Measurements from ENCODE around the gene TRAPPC5. TPM values are rescaled to one million over a fixed set of nuclear protein-coding genes. Genes with fewer than 3 reads are reported as not detected.

The TRAPPC5 gene
- total RNA-seq, 1 donor from 2014 or later, result 116 TPM

GRCh38 chr19:7737215-7737614 lies 56.6 kb downstream of the TRAPPC5 start:
- intact Hi-C loops (cut with micrococcal nuclease), result no loop called here

More at GRCh38 chr19:7737215-7737614, 56.6 kb downstream of the TRAPPC5 start:
- H3K36me3 ChIP-seq, result no peaks in the 10 kb centered on the region
- no peaks in the 10 kb centered on the region for H3K4me1 ChIP-seq
- TF ChIP-seq CTCF (IDR thresholded peaks at IDR 0.05; ENCODE audit: borderline replicate concordance), result no peak
- H3K4me3 ChIP-seq, result no peak overlapping the region
- H3K9me3 ChIP-seq (replicated peaks), result no peaks in the 10 kb centered on the region
- no peak for DNase-seq
- H3K27me3 ChIP-seq (ENCODE audit: low read depth), result peaks cover 37% of the 10 kb centered on the region
- no peak overlapping the region for H3K27ac ChIP-seq (replicated peaks)

Other genes with a start within 250 kb of the TRAPPC5 start
- 1.2 TPM for gene PEX11G, start 191.8 kb upstream of the TRAPPC5 start, total RNA-seq
- 88.5 TPM for gene ZNF358, start 164.7 kb upstream of the TRAPPC5 start, total RNA-seq
- 16.8 TPM for gene MCOLN1, start 158.2 kb upstream of the TRAPPC5 start, total RNA-seq
- gene PNPLA6, start 145.1 kb upstream of the TRAPPC5 start, total RNA-seq, result 52.7 TPM
- 0.60 TPM for gene CAMSAP3, start 85.0 kb upstream of the TRAPPC5 start, total RNA-seq
- 24.4 TPM for gene XAB2, start 51.3 kb upstream of the TRAPPC5 start, total RNA-seq
- gene PET100, start 51.0 kb upstream of the TRAPPC5 start, total RNA-seq, result 197 TPM
- 2.7 TPM for gene PCP2, start 47.1 kb upstream of the TRAPPC5 start, total RNA-seq
- gene STXBP2, start 43.7 kb upstream of the TRAPPC5 start, total RNA-seq, result 4.5 TPM
- 0.99 TPM for gene RETN, start 11.8 kb upstream of the TRAPPC5 start, total RNA-seq
- 0.60 TPM for gene MCEMP1, start 3.7 kb upstream of the TRAPPC5 start, total RNA-seq
- 0.30 TPM for gene FCER2, start 21.3 kb downstream of the TRAPPC5 start, total RNA-seq
- gene CLEC4G, start 51.3 kb downstream of the TRAPPC5 start, total RNA-seq, result 0.71 TPM
- 7.0 TPM for gene CD209, start 66.7 kb downstream of the TRAPPC5 start, total RNA-seq
- gene CLEC4M, start 82.4 kb downstream of the TRAPPC5 start, total RNA-seq, result not detected
- gene EVI5L, start 149.4 kb downstream of the TRAPPC5 start, total RNA-seq, result 22.9 TPM
- gene PRR36, start 193.6 kb downstream of the TRAPPC5 start, total RNA-seq, result not detected
- gene LRRC8E, start 207.7 kb downstream of the TRAPPC5 start, total RNA-seq, result 0.44 TPM
- 24.2 TPM for gene MAP2K7, start 223.0 kb downstream of the TRAPPC5 start, total RNA-seq
- gene TGFBR3L, start 234.0 kb downstream of the TRAPPC5 start, total RNA-seq, result 8.2 TPM
- 9.8 TPM for gene SNAPC2, start 239.5 kb downstream of the TRAPPC5 start, total RNA-seq
- gene CTXN1, start 245.3 kb downstream of the TRAPPC5 start, total RNA-seq, result 0.22 TPM